ENCODE results near the gene NHSL1. TPM values are rescaled to one million over a fixed set of nuclear protein-coding genes. Genes with fewer than 3 reads are reported as not detected.

The NHSL1 gene
- polyA plus RNA-seq, 1 experiment: 10.5 TPM

DNA sequence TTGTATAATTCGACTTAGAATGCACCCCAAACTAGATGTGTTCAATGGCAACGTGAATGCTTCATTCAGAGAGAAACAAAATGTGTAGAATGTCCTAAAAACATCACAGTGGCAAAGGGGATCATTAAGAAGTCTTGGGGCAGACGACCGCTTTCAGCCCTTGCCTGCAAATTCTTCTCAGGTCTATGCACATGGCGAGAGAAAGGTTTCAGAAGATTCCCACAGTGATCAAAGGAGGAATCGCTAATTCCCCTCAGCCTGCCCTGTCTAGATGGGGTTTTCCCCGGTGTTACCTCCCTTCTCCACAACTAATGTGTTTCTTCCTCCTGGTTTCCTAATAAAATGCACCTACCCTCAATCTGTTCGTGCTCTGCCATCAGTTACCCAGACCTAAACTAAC is 13.3 kb upstream of the NHSL1 start:
- no peak overlapping the region for H3K4me3 ChIP-seq (ENCODE audit: low read depth, low read length)
- TF ChIP-seq, protein P1, sequence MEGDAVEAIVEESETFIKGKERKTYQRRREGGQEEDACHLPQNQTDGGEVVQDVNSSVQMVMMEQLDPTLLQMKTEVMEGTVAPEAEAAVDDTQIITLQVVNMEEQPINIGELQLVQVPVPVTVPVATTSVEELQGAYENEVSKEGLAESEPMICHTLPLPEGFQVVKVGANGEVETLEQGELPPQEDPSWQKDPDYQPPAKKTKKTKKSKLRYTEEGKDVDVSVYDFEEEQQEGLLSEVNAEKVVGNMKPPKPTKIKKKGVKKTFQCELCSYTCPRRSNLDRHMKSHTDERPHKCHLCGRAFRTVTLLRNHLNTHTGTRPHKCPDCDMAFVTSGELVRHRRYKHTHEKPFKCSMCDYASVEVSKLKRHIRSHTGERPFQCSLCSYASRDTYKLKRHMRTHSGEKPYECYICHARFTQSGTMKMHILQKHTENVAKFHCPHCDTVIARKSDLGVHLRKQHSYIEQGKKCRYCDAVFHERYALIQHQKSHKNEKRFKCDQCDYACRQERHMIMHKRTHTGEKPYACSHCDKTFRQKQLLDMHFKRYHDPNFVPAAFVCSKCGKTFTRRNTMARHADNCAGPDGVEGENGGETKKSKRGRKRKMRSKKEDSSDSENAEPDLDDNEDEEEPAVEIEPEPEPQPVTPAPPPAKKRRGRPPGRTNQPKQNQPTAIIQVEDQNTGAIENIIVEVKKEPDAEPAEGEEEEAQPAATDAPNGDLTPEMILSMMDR (IDR thresholded peaks at IDR 0.05; ENCODE audit: low read depth, low read length): no peak
- H3K9me3 ChIP-seq (ENCODE audit: control insufficient read depth, insufficient read depth, low read length): peaks cover under 1% of the 10 kb centered on the region; the same call in 1 of the 2 replicates
- no peak for DNase-seq (ENCODE audit: low read depth, low spot score)
- H3K27me3 ChIP-seq (ENCODE audit: control insufficient read depth, insufficient read depth, low read length): no peaks in the 10 kb centered on the region
- H3K27ac ChIP-seq (ENCODE audit: low read depth, low read length): no peak overlapping the region
- POLR2A ChIA-PET: no interaction called here
- CTCF ChIA-PET: interaction anchor here (2.9 kb wide), 1 partner anchor 8 kb away, joined by 16 read pairs; no protein-coding TSS in a partner anchor

DNA sequence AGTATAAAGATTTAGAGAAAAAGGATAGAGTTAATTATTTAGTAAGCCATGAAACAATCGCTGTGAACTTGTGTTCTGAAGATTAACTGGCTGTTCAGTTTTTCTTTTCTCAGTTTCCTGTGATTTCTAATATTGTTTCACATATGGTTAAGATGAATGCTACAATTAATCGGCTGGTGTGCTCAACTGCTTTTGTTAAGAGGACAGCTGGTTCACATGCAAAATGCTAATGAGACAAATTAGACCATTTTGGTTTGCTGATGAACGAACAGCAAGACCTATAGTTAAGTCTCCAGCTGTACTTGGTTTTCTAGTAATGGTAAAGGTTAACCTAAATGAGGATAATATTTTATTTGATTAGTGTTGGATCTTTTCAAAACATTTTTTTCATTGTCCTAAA is 10.8 kb upstream of the NHSL1 start:
- Histone ChIP-seq H3K27ac (ENCODE audit: low read depth, low read length) (no peak overlapping the region), H3K9me3 (ENCODE audit: control insufficient read depth, insufficient read depth, low read length) (no peaks in the 10 kb centered on the region), H3K27me3 (ENCODE audit: control insufficient read depth, insufficient read depth, low read length) (no peaks in the 10 kb centered on the region), H3K4me3 (ENCODE audit: low read depth, low read length) (no peak overlapping the region)
- POLR2A ChIA-PET: no interaction called here
- no peak for DNase-seq (ENCODE audit: low read depth, low spot score)
- TF ChIP-seq, protein P1 (IDR thresholded peaks at IDR 0.05; ENCODE audit: low read depth, low read length): no peak
- CTCF ChIA-PET: interaction anchor here (0.8 to 3.0 kb wide), 10 partner anchors 8 to 395 kb away, joined by 3 to 24 read pairs (median 6); partner anchors contain the start of gene NHSL1

DNA sequence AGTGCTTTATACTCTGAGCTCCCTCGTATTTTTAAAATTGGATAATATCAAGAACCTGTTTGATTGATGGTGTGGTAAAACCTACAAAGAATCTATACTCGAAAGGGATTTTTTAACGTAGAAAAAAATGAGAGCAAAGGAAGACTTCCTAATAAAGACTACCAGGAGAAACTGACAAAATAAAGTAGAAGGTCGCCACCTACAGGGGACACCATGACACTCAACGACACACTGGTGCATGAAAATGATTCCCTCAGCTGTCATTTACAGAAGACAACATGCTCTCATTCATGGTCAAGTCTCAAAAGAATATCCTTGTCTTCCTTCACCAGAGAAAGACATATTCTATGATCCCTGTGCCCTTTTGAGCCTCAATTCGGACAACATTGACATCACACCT is 10.1 kb upstream of the NHSL1 start:
- no peaks in the 10 kb centered on the region for H3K9me3 ChIP-seq (ENCODE audit: control insufficient read depth, insufficient read depth, low read length)
- H3K27me3 ChIP-seq (ENCODE audit: control insufficient read depth, insufficient read depth, low read length): no peaks in the 10 kb centered on the region
- no peak overlapping the region for H3K4me3 ChIP-seq (ENCODE audit: low read depth, low read length)
- ChIA-PET POLR2A (no interaction called here), CTCF (interaction anchor here (0.5 to 3.0 kb wide), 22 partner anchors 9 to 539 kb away, joined by 3 to 24 read pairs (median 4); partner anchors contain the start of gene NHSL1)
- no peak overlapping the region for H3K27ac ChIP-seq (ENCODE audit: low read depth, low read length)
- DNase-seq (ENCODE audit: low read depth, low spot score): no peak
- TF ChIP-seq, protein P1 (IDR thresholded peaks at IDR 0.05; ENCODE audit: low read depth, low read length): peak; percentile 42

DNA sequence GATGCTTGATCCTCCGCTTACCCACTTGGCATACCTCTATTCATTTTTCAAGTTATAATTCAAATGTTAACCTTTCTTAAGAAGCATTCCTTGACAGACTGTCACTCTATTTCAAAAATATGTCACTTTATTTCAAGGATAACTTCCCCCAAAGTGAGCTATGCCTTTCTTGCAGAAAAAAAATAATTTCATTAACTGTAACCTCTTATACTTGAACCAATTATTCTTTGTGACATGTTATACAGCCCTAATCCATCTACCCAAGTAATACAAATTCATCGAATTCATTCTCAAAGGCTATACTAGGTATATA is 9.3 kb upstream of the NHSL1 start:
- Histone ChIP-seq H3K4me3 (ENCODE audit: low read depth, low read length) (no peak overlapping the region), H3K27me3 (ENCODE audit: control insufficient read depth, insufficient read depth, low read length) (no peaks in the 10 kb centered on the region), H3K9me3 (ENCODE audit: control insufficient read depth, insufficient read depth, low read length) (no peaks in the 10 kb centered on the region), H3K27ac (ENCODE audit: low read depth, low read length) (no peak overlapping the region)
- TF ChIP-seq, protein P1 (IDR thresholded peaks at IDR 0.05; ENCODE audit: low read depth, low read length): no peak
- no peak for DNase-seq (ENCODE audit: low read depth, low spot score)
- ChIA-PET POLR2A (no interaction called here), CTCF (interaction anchor here (0.5 to 3.0 kb wide), 18 partner anchors 8 to 538 kb away, joined by 3 to 24 read pairs (median 4); partner anchors contain the start of gene NHSL1)

DNA sequence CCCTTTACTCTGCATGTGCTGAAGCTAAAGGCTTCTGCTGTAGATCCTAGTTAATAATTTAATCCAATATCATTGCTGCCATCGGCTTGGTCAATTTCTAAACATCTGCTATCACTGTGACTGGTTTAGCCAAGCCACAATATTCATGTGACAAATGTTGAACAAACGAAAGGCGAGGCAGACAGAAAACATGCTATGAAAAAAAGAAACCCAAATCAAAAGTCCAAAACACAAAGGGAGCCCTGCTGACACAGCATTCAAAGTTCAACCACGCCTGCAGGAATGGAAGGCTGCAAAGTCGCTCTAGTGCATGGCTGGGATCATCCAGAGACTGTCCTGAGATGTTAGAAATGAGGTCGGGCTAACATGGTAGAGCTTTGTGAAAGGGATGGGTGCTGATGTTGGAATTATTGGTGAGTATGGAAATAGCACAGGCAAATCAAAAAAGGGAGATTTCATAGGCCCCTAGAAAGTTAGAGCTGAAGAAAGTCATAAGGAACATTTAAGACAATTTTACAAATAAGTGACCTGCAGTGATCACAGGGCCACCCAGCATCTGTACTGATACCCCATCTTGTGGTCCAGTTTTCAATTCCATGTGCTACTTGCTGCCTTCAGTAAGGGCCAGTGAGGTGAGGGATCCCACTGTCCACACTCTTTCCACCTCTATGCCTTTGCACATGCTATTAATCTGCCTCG is 8.8 kb upstream of the NHSL1 start:
- DNase-seq (ENCODE audit: low read depth, low spot score): no peak
- Histone ChIP-seq H3K9me3 (ENCODE audit: control insufficient read depth, insufficient read depth, low read length) (no peaks in the 10 kb centered on the region), H3K27me3 (ENCODE audit: control insufficient read depth, insufficient read depth, low read length) (no peaks in the 10 kb centered on the region), H3K27ac (ENCODE audit: low read depth, low read length) (no peak overlapping the region), H3K4me3 (ENCODE audit: low read depth, low read length) (no peak overlapping the region)
- POLR2A ChIA-PET: no interaction called here
- CTCF ChIA-PET: interaction anchor here (0.9 to 3.0 kb wide), 9 partner anchors 7 to 500 kb away, joined by 3 to 24 read pairs (median 6); partner anchors contain the start of gene NHSL1
- TF ChIP-seq, protein P1 (IDR thresholded peaks at IDR 0.05; ENCODE audit: low read depth, low read length): no peak

Data from AG04450 (cell line).